HG03342 (cell line): ENCODE data around the gene VSTM2L.
"Not testable (repeated sequence)": the region's sequence is repeated elsewhere in the genome, so short reads cannot be mapped to it uniquely, and the experiment has no call there.

Experiments
- ATAC-seq: cut with Tn5 transposase; IDR thresholded peaks from one replicate; pipeline ENCODE4 v1.9.1; 2021; ENCODE audit warnings: mild to moderate bottlenecking, moderate library complexity; ENCODE audit not compliant: unreplicated experiment

Gene VSTM2L

DNA sequence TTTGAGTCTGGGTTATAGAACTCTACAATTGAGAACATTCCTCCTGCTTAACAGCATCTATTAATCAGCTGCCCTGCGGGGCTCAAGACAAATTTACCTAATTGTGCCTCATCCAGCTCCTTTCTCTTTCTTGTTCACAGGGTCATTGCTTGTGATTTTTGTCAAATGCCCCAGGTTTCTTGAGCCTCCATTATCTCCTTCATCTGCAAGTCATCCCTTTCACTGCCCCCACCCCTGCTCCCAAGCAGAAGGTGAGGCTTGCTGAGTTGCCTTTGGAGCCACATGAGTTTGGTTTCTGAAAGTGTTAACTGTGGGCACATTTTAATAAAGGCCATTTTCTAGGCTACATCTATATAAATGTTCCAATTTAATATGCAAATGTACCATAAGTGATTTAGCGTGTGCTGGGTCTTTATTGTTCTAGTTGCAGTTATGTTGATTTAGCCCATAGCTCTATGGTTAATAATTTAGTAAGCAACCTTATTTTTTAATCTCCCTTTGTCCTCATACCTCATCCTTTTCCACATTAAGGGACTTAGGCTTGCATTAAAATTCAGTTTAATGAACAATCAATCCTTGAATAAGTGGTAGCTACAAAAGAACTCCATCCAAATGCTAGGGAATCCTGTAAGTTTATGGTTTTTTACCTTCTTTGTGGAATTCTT lies 56.1 kb downstream of the VSTM2L start:
- no peak for ATAC-seq

DNA sequence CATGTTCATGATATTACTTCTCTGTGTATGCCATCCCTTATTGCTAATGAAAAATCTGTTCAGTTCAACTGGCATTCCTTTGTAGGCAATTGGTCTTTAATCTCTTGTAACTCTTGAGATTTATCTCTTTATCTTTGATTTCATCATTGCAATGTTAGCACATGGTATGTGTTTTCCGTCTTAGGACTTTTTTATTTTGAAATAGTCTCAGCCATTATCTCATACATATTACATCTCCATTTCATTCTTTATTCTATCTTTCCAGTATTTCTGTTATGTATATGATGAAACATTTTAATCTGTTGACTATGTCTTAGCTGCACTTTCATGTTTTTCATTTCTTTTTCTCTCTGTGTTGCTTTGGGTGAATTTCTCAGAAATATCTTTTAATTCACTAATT lies 58.1 kb downstream of the VSTM2L start:
- no peak for ATAC-seq

DNA sequence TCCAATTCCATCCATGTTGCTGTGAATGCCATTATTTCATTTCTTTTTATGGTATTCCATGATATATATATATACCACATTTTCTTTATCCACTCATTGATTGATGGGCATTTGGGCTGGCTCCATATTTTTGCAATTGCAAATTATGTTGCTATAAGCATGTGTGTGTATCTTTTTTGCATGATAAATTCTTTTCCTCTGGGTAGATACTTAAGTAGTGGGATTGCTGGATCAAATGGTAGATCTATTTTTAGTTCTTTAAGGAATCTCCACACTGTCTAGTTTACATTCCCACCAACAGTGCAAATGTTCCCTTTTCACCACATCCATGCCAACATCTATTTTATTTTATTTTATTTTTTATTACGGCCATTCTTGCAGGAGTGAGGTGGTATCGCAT lies 60.6 kb downstream of the VSTM2L start:
- ATAC-seq, result not testable (repeated sequence)

DNA sequence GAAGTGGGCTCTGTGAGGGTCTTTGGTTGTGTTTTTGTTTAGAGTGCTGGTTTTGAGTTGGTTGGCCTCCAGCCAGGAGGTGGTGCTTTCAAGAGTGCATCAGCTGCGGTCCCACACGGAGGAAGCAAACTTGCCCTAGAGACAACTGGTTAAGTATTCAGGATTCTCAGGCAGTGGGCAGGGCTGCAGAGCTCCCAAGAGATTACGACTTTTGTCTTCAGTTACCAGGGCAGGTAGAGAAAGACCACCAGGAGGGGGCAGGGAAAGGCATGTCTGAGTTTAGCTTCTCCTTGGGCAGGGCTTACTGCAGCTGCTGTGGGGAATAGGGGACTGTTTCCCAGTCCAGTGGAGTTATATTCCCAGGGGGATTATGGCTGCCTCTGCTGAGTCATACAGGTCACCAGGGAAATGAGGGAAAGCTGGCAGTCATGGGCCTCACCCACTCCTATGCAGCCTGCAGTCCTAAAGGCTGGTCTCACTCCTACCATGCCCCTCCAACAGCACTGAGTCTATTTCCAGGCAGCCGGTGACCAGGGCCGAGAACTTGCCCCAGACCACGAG lies 66.0 kb downstream of the VSTM2L start:
- ATAC-seq, result no peak

DNA sequence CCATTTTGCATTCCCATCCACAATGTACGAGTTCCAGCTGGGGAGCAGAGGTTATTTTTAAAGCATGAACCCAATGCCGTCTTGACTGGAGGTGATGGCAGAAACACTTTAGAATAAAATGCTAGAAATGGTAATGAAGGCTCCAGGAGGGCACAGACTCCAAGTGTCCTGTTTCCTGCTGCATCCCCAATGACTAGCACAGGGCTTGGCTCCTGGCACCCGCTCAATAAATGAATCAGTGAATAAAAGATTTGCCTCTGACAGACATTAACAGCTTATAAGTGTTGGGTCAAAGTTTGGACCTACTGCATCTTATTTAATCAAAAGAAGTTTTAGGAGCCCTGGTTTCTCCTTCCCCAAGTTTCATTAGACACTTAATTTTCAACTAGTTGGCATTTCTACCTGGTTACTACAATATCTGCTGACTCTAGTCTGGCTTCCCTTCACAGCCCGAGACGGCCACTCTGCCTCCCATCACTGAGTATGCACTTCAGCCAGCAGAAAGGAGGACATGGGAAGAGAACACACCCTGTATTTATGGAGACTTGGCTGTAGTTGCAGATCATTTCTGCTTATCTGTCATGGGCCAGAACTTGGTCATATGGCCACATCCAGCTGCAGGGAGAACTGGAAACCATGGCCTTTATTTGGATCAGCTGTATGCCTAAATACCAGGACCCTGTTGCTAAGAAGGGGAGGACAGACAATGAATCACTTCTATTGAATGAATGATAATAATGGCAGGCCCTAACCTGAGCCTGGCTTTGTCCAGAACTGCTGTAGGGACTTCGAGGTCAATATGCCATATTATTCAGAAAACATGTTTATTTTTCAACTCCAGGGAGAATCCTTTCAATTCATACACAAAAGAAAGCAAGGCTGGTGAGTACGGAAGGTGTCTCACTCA lies 67.3 kb downstream of the VSTM2L start:
- no peak for ATAC-seq

DNA sequence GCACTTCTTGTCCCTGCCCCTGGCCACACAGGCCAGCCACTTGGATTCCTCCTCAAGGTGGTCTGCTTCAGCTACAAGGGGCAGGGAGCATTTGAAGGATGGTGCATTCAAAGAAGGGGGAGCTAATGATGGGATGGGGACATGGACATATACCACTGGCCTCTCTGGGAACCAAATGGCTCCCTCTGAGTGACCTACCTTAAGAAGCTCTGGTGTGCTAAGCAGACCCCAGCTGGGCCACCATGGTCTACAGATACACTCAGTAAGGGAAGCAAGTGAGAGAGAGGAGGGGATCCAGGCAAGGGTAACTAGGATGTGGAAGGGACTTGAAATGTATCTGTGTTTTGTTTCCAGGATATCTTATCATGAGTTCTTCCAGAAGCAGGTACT lies 67.9 kb downstream of the VSTM2L start:
- ATAC-seq, result no peak

DNA sequence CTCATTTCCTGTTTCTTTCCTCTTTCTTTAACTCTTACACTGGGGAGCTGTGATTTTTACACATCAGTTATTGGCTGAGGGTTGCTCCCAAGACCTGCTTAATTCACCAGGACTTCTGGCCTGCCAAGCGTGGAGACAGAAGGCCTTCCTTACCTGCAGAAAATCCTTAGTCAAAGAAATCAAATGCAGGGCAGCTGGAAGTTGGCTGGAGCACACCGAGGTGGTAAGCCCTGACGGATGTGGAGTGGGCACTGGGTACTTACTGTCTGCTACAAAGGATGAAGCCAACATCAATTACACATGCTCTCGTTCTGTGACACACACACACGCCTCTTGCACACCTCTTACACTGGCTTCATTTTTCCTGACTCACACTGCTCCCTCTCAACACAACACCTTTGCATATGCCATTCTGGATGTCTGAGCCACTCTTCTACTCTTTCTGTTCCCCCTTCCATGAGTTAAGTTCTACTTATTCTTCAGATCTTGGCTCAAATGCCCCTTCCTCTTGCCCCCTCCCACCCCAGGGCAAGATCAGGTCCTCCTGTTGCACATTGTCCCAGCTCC lies 68.7 kb downstream of the VSTM2L start:
- ATAC-seq, result no peak

DNA sequence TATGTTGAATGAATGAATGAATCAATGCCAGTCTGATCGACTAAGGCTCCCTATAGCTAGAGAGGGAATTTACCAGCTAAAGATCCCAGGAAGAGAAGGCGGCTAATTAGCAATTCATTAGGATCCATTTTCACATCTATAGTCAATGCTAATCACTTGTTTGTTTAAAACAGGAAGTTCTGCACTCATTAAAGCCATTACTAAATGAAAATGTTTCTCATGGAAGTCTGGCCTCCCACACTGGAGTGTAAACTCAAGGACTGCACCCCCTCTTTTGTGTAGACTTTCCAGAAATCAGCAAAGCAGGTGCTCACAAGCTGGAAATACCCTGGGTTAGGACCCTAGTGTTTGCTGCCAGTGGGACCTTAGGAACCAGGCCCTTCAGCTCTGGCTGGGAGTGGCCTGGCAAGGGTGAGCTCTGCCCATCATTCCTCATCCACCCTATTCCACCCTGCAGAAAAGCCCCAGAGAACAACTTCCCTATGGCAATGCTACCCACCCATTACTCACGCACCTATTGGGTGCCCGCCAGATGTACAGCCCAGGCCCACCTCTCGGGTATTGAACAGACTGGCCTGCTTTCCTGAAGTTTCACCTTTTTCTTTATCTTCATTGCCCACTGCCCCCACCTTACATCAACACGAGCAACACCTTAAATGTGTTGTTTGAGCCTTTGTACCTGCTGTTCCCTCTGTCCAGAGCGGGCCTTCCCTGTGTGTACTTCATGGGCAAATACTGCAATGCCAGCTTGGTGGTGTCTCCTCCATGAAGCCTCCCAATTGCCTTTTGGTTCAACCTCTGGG lies 69.5 kb downstream of the VSTM2L start:
- ATAC-seq, result no peak

DNA sequence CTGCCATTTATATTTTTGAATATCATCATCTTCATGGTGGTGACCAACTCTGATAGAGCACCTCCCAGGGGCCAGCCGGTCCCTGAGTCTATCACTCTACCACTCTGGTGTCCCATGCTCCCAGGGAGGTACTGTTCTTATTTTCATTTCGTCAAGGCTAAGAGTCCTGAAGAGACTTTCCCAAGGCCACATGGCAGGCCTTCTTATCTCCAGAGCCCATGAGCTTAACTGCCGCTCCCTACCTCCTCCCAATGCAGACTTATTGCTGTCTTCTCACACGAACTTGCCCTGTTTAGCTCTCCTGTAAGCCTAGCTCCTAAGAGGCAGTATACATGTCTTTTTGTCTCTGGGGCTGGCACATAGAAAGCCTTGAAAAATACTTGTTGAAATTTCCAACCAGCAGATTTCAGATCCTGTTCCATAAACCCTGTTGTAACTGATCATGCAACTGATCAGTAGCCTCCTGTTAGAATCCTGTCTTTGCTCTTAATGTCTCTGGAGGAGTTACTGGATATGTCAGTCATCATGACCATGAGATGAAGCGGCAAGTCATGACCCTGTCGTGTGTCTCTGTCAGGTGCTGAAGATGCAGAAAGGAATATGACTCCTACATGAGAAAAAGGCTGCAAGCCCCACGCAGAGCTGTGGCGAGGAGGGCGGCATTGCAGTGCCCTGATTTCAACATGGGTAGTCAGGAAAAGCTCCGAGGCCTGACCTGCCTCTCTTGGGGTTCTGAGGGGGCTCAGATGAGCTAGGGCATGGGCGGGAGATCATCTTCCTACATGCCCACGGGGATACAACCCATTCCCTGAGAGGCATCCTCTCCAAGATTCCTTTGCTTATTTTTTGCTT lies 70.4 kb downstream of the VSTM2L start:
- ATAC-seq, result no peak

DNA sequence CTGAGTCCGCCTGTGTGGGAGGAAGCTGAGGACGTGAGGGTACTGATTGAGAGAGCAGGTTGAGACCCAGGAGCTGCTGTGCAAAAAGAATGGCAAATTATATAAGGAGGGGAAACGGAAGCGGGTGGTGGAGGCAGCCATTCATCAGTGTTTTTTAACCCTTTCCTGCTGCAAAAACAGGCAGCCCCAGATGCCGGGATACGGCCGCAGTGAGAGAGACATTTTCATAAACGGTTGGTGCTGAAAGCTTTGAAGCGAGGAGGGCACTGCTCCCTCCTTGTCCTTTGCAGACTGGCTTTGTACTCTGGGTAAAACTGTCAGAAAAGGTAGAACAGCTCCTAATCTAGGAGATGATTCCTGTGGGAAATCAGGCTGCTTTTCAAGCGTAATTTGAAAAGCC lies 74.0 kb downstream of the VSTM2L start:
- ATAC-seq, result no peak

DNA sequence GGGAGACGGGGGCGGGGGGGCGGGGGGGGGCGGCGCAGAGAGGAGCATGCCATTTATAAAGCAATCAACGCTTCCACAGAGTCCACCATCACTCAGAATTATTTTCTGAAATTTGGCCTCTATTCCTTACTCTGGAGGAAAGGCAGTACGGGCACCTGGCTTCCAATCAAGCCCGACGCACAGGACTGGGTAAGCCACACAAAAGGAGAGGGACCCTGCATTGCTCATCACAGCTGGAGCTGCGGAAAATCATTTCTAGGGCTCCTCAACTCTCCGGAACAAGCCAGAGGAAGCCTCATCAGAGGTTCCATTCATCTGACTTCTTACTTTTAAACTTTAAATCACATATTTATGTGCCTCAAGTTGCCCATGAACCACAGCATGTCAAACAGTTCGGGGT lies 74.4 kb downstream of the VSTM2L start:
- no peak for ATAC-seq

DNA sequence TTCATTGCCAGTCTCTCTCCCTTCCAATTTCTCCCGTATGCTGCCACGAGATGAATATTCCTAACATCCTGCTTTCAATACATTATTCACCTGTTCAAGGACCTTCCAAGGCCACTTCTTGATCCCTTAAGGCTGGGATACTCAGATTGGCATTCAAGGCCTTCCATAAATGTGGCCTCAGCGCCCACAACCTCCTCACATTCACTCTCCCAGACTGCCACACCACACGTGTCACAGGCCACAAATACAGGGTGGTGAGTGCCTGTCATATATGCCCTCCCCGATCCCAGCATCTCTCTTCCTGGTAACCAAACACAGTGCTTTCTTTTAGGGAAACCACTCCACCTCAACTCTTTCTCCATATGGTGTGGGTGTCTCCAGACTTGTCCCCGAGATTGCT lies 74.9 kb downstream of the VSTM2L start:
- ATAC-seq, result no peak

DNA sequence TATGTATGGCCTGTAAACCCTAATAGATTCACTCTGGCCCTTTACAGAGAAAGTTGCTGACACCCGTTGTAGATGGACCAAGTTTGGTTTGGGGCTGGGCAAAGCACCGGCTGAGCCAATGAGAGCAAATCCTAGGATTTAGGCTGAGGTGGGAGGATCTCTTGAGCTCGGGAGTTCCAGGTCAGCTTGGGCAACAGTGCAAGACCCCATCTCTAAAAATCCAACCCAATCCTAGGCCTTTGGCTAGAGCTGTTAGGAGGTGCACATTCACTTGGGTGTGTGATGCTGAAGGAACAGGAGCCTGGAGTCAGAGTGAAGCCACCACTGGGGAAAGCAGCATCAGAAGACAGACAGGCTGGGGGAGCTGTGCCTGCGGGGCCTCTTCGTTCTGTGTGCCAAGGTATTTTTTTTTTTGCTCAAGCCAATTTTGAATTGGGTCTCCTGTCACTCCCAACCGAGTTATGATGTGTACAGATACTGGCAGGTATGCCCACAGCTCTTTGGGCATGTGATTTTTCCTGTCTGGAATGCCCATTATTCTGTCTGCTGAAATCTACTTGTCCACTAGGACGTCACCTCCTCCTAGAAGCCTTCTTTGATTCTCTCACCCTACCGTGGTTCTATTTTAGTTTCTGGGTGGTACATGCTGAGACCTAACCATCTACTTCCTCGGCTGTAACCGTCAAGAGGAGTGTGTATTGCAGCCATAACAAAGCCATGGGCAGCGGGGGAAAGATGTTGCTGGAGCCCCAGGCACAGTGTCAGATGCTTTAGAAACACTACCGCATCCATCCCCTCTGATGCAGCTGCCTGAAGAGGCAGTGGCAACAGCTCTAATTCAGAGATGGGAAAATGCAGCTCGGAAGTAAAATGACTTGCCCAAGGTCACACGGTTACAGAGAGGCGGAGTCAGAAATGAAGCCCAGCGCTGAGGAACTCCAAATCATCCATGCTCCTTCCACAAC lies 76.4 kb downstream of the VSTM2L start:
- no peak for ATAC-seq

DNA sequence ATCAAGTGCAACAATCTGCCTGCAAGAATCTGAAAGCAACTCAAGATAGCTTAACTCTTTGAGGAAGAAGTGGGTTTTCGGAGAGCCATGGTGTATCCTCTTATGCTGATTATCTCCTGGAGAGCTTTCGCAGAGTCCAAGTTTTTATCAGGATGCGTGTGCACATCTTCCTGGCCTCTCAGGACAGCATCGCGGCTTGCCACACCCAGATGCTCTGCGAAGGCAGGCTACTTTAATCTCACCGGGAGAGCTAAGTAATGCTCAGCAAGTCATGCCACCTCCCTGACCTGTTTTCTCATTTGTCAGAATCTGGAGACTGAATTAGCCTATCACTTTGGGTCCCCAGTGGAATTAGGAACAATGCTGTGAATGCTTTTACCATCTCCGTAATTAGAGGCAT lies 77.5 kb downstream of the VSTM2L start:
- no peak for ATAC-seq

DNA sequence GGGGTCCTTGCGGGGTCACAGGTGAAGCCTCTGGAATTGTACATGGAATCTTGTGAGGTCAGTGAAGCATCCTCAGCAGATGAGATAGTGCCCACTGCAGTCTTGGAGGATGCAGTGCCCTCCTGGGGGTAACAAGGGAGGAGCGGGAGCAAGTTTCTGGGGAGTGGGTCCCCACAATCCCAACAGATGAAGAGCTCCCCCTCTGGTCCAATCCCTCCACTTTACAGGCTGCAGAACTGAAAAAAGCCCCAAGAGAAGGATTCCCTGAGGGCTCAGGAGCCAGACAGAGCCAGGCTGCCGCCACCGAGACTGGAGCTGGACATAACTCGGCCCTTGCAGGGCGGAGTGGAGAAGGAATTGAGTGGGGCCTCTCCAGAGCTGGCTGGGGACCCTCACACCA lies 77.9 kb downstream of the VSTM2L start:
- no peak for ATAC-seq

DNA sequence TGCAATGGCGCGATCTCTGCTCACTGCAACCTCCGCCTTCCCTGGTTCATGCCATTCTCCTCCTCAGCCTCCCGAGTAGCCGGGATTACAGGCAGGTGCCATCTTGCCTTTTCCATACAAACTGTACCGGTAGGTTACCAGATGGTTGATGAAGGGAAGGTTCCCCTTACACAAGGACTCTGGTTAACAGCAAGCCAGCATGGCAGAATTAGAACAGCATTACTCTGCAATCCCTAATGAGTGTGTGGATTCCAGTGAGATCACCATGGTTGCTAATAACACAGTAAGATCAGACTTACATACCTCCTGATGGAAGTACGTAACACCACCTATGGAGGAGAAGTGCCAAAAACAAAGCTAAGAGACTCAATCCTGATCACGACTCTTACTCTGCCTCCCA lies 78.6 kb downstream of the VSTM2L start:
- no peak for ATAC-seq

DNA sequence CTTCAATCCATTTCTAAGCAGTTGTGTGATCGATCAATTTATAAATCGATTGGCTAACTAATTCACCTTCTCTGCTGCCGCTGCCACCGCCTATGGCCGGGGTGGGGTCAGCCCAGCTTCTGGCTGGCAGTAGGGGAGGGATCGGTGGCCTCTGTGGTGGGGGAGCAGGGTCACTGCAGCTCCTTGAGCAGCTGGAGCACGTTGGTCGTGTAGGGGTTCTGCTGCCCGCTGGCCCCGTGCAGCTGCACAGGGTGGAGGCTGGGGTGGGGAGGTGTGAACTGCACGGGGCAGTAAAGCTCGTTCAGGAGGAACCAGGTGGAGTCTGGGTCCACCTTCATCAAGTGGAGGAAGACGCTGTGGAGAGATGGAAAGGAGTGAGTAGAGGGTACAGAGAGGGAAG lies 80.4 kb downstream of the VSTM2L start:
- ATAC-seq, result no peak

DNA sequence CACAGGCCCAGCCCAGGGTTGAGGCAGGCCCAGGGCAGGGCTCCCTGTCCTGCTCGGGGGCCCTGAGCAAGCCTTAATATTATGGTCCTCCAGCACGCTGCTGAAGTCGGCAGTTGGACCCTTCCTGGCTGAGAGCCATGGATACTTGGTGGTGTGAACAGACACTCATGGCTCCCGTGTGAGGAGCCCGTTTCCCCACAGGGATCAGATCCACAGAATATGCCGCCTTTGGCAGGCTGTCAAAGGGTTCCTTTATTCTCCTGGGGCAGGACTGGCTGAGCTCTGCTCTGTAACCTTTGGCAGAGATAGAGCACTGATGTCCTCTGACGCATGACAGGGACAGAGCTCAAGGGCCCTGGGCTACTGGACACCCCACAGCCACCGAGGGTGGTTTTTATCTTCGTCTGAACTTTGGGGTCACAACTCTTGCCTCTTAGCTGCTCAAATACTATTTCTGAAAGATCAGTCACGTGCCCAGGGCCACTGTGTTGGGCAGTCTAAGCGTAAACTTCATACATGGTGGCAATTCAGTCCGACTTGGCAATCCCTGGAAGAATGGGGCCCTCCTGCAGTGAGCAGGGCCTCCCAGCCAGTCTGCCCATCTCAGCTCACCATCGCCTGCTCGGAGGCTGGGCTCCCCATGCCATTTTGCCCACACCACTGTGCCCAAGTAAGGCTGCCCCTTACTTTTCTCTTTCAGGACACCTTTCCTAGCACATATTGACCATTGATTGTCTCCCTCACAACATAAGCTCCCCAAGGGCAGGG lies 81.3 kb downstream of the VSTM2L start:
- no peak for ATAC-seq
